Heart left ventricle (tissue), 13 donors: ENCODE measurements around the gene PLEKHG3.

ENCODE experiments used
- CTCF ChIP-seq, 12 donors: fragments of 200-600 bp; sonication (generic) in 4 of 12; IDR thresholded peaks; one replicate each; pipeline versions ENCODE4 v1.5.0 to v1.8.0; 2018 to 2022; ENCODE audit warnings: antibody characterized with exemption in 12 of 12, mild to moderate bottlenecking in 5 of 12
- POLR2A ChIP-seq, 2 donors: fragments of 450-650 bp; IDR thresholded peaks; one replicate each; pipeline ENCODE4 v1.6.1; 2017; ENCODE audit warnings: antibody characterized with exemption in 2 of 2, mild to moderate bottlenecking in 2 of 2, moderate library complexity in 2 of 2
- donor health status: ischemic (EF 13 %, LVEDD 7.1; RV severe dilation, severe dysfunction).
- donor health status: DM: no; HTN: yes; CAD: no.
- donor health status: DM: no; HTN: no; CAD: no.
- donor health status: ischemic (EF 25% LVEDD 6.9; RV normal size, moderate dysfunction).
- donor health status: ischemic (EF 25% LVEDD 5.7; RV mildly dilated, moderate dysfunction).
- donor health status: ischemic (EF 35%, LVEDD 5.7; RV mildly dilated, moderate dysfunction).
- donor health status: nonischemic (EF 11% LVEDD 7.7; RV severe dilation, severe dysfunction).
- donor health status: DM: yes; HTN: yes; CAD: no.
- donor health status: PGD.
- donor health status: ischemic (EF 29% LVEDD 5.4; RV normal size, mild dysfunction).
- donor health status: nonischemic (EF 23%, LVEDD 6.1; RV moderate dilation, normal function).

GRCh38 chr14:64695071-64695470, 9.2 kb upstream of the PLEKHG3 start:
- TF ChIP-seq CTCF (IDR thresholded peaks at IDR 0.05) (no peak), POLR2A (IDR thresholded peaks at IDR 0.05) (no peak)
